Epithelial cell of esophagus (primary cell): ENCODE results near the gene NHERF2.

Experiments
- DNase-seq: peaks from one replicate; pipeline ENCODE4 v3.0.0; 2010; ENCODE audit warnings: low read depth
- H3K4me3 ChIP-seq: 2 replicates; pipeline ENCODE4 v1.5.1; 2011; ENCODE audit warnings: mild to moderate bottlenecking, low read length, control low read depth
- CTCF ChIP-seq: IDR thresholded peaks from 2 replicates; pipeline ENCODE4 v1.5.1; 2011; ENCODE audit warnings: low read depth, mild to moderate bottlenecking, low read length, control low read depth, inconsistent platforms; ENCODE audit not compliant: insufficient read depth; ENCODE audit errors: missing control alignments

NHERF2 gene

GRCh38 chr16:1998852-1999801 lies 27.6 kb upstream of the NHERF2 start:
- no peak for TF ChIP-seq CTCF
- no peak for DNase-seq
- no peak overlapping the region for H3K4me3 ChIP-seq

GRCh38 chr16:1999866-2000514 lies 26.7 kb upstream of the NHERF2 start:
- no peak for DNase-seq
- no peak overlapping the region for H3K4me3 ChIP-seq
- TF ChIP-seq CTCF, result no peak

GRCh38 chr16:2001035-2001434 lies 25.7 kb upstream of the NHERF2 start:
- TF ChIP-seq CTCF, result no peak
- no peak overlapping the region for H3K4me3 ChIP-seq
- no peak for DNase-seq

GRCh38 chr16:2001456-2002355 lies 25.0 kb upstream of the NHERF2 start:
- no peak overlapping the region for H3K4me3 ChIP-seq
- DNase-seq, result no peak
- TF ChIP-seq CTCF, result no peak

- H3K4me3 ChIP-seq, result no peak overlapping the region
- no peak for TF ChIP-seq CTCF
- no peak for DNase-seq
Measured at GRCh38 chr16:2002406-2003230, 24.1 kb upstream of the NHERF2 start.
